OCI-LY1 (cell line): ENCODE data around the gene TPD52L1.

Experiments used
- CTCF ChIP-seq: fragments of 200-600 bp; sonication (generic), shearing (Covaris generic); IDR thresholded peaks from 2 replicates; pipeline ENCODE4 v1.5.1; 2017; ENCODE audit warnings: mild to moderate bottlenecking, antibody characterized with exemption, low read length, moderate library complexity, mixed read lengths
- EZH2 ChIP-seq: fragments of 200-600 bp; sonication (generic), shearing (Covaris generic); IDR thresholded peaks from 2 replicates; pipeline ENCODE4 v1.8.0; 2017; ENCODE audit warnings: borderline replicate concordance, mixed run types, mild to moderate bottlenecking, antibody characterized with exemption, low read length, moderate library complexity, mixed read lengths

GRCh38 chr6:125285353-125285752, 131.8 kb downstream of the TPD52L1 start:
- TF ChIP-seq CTCF, result no peak
- TF ChIP-seq EZH2, result no peak
